OCI-LY7 (cell line): ENCODE measurements around the gene MUC5B. TPM values are rescaled to one million over a fixed set of nuclear protein-coding genes. Genes with fewer than 3 reads are reported as not detected.

Experiments
- BruUV-seq: library from RNA; stranded (reverse); fragments of 400-500 nt; replicated peaks from 2 replicates; lab custom pipeline; 2021; lab: Mats Ljungman, UMichigan
- CTCF ChIA-PET: fragments of 300-600 bp; sonication (Branson Sonifier 250); formaldehyde crosslinking; loops from one replicate; lab custom pipeline; 2022; ENCODE audit warnings: antibody characterized with exemption; ENCODE audit not compliant: unreplicated experiment; lab: Charles Lee
- POLR2A ChIA-PET: fragments of 300-600 bp; sonication (Branson Sonifier 250); formaldehyde crosslinking; loops from one replicate; lab custom pipeline; 2022; ENCODE audit warnings: antibody characterized with exemption; lab: Charles Lee
- DNase-seq: peaks from one replicate; pipeline ENCODE4 v3.0.0-alpha.2; 2015; ENCODE audit warnings: low spot score
- H2AFZ ChIP-seq: fragments of 200-600 bp; sonication (generic), shearing (Covaris generic); 2 replicates; pipeline ENCODE4 v1.6.1; 2014; ENCODE audit warnings: mild to moderate bottlenecking, antibody characterized with exemption, low read length, moderate library complexity
- H3K27ac ChIP-seq: fragments of 200-600 bp; sonication (generic); 2 replicates; pipeline ENCODE4 v1.5.1; 2014; ENCODE audit warnings: mixed run types, low read depth, mild to moderate bottlenecking, moderate library complexity, low read length, inconsistent platforms; ENCODE audit not compliant: poor library complexity, severe bottlenecking
- H3K36me3 ChIP-seq: fragments of 200-600 bp; sonication (generic); 2 replicates; pipeline ENCODE4 v1.6.1; 2014; ENCODE audit warnings: mild to moderate bottlenecking, antibody characterized with exemption, low read length, moderate library complexity, mixed read lengths; ENCODE audit not compliant: insufficient read depth
- H3K4me1 ChIP-seq: fragments of 200-600 bp; sonication (generic); 2 replicates; pipeline ENCODE4 v1.5.1; 2014; ENCODE audit warnings: mild to moderate bottlenecking, low read length; ENCODE audit not compliant: insufficient read depth, poor library complexity, severe bottlenecking
- H3K4me2 ChIP-seq: fragments of 200-600 bp; sonication (generic); 2 replicates; pipeline ENCODE4 v1.6.1; 2014; ENCODE audit warnings: mild to moderate bottlenecking, low read length
- H3K4me3 ChIP-seq: fragments of 200-600 bp; sonication (generic); 2 replicates; pipeline ENCODE4 v1.5.1; 2014; ENCODE audit warnings: mild to moderate bottlenecking, low read depth, low read length; ENCODE audit not compliant: poor library complexity, severe bottlenecking
- H3K79me2 ChIP-seq: fragments of 200-600 bp; sonication (generic); 2 replicates; pipeline ENCODE4 v1.6.1; 2016; ENCODE audit warnings: low read depth, mild to moderate bottlenecking, low read length, moderate library complexity, mixed read lengths; ENCODE audit not compliant: insufficient read depth
- H3K9me2 ChIP-seq: fragments of 200-600 bp; sonication (generic); 2 replicates; pipeline ENCODE4 v1.6.1; 2016; ENCODE audit warnings: mild to moderate bottlenecking, low read length, mixed read lengths; ENCODE audit not compliant: insufficient read depth
- H3K9me3 ChIP-seq: fragments of 200-600 bp; sonication (generic); 2 replicates; pipeline ENCODE4 v1.6.1; 2014; ENCODE audit warnings: mild to moderate bottlenecking, mixed run types, low read length, mixed read lengths
- H4K20me1 ChIP-seq: fragments of 200-600 bp; sonication (generic); 2 replicates; pipeline ENCODE4 v1.6.1; 2014; ENCODE audit warnings: mild to moderate bottlenecking, antibody characterized with exemption, low read length, moderate library complexity, mixed read lengths; ENCODE audit not compliant: insufficient read depth
- EZH2phosphoT487 ChIP-seq: fragments of 200-600 bp; sonication (generic); IDR thresholded peaks from 2 replicates; pipeline ENCODE4 v1.6.1; 2018; ENCODE audit warnings: low read depth, borderline replicate concordance, mild to moderate bottlenecking, mixed run types, antibody characterized with exemption, low read length, moderate library complexity, mixed read lengths
- intact Hi-C: fragments of 100-400 bp; cut with micrococcal nuclease; formaldehyde crosslinking; loops from one replicate; pipeline ENCODE4 v1.10.0; 2022; ENCODE audit not compliant: unreplicated experiment
- total RNA-seq, 2 experiments: library from RNA; depleted of rRNA in 1 of 2; stranded (reverse); fragments of >200 nt in 1 of 2; shearing (Covaris generic) in 1 of 2; gene quantifications; 2 replicates each; pipeline ENCODE4 v1.2.3, GENCODE V29; 2014 to 2022
- TF ChIP-seq, protein P1 (sequence below): fragments of 200-600 bp; sonication (generic); conservative IDR thresholded peaks from 2 replicates; pipeline ENCODE4 v1.5.1; 2014; ENCODE audit warnings: mild to moderate bottlenecking, antibody characterized with exemption, low read length, moderate library complexity, mixed read lengths

MUC5B gene
- total RNA-seq, 2 experiments from 2014 or later: under 0.01 TPM; not detected in 1

DNA sequence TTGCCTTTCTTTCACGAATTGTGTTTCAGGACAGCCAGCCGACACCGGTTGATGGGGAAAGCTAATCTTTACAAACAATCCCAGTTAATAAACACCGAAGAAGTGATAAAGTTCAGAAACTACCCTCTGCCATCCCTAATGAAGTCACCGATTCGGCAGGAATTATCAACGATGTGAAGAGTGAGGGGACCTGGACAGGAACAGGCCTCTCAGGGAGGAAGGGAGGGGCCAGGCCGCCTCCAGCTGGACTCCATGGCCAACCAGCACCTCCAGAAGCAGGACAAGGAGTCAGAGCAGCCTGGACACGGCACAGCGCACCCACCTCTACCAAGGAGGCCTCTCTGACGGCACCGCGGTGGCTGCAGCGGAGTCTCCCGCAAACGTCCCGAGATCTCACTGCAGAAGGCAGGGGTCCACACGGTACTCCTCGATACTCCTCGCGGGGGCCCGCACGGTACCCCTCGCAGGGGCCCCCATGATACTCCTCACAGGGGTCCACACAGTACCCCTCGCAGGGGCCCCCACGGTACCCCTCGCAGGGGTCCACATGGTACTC lies 82.7 kb downstream of the MUC5B start:
- Histone ChIP-seq H3K9me3 (no peaks in the 10 kb centered on the region), H4K20me1 (no peaks in the 10 kb centered on the region), H3K9me2 (no peaks in the 10 kb centered on the region), H3K4me3 (no peak overlapping the region), H3K36me3 (no peaks in the 10 kb centered on the region), H3K27ac (no peak overlapping the region), H3K79me2 (peaks cover 4% of the 10 kb centered on the region; the same call in 1 of the 2 replicates), H3K4me1 (peaks cover 25% of the 10 kb centered on the region), H2AFZ (no peak overlapping the region), H3K4me2 (no peak overlapping the region)
- no peak for DNase-seq
- BruUV-seq: no TSS peak
- TF ChIP-seq EZH2phosphoT487: no peak
- TF ChIP-seq, protein P1, sequence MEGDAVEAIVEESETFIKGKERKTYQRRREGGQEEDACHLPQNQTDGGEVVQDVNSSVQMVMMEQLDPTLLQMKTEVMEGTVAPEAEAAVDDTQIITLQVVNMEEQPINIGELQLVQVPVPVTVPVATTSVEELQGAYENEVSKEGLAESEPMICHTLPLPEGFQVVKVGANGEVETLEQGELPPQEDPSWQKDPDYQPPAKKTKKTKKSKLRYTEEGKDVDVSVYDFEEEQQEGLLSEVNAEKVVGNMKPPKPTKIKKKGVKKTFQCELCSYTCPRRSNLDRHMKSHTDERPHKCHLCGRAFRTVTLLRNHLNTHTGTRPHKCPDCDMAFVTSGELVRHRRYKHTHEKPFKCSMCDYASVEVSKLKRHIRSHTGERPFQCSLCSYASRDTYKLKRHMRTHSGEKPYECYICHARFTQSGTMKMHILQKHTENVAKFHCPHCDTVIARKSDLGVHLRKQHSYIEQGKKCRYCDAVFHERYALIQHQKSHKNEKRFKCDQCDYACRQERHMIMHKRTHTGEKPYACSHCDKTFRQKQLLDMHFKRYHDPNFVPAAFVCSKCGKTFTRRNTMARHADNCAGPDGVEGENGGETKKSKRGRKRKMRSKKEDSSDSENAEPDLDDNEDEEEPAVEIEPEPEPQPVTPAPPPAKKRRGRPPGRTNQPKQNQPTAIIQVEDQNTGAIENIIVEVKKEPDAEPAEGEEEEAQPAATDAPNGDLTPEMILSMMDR: no peak
- POLR2A ChIA-PET: interaction anchor here (0.5 kb wide), 1 partner anchor 613 kb away, joined by 3 read pairs; no protein-coding TSS in a partner anchor
- intact Hi-C loops: no loop called here
- CTCF ChIA-PET: no interaction called here

- no peak for DNase-seq
- Histone ChIP-seq H3K9me2 (no peaks in the 10 kb centered on the region), H3K36me3 (no peaks in the 10 kb centered on the region), H3K79me2 (peaks cover 4% of the 10 kb centered on the region; the same call in 1 of the 2 replicates), H3K9me3 (peaks cover under 1% of the 10 kb centered on the region; the same call in 1 of the 2 replicates), H3K27ac (no peak overlapping the region), H4K20me1 (no peaks in the 10 kb centered on the region), H3K4me1 (peaks cover 34% of the 10 kb centered on the region), H3K4me3 (no peak overlapping the region), H2AFZ (no peak overlapping the region), H3K4me2 (0 out of 2 replicates have a peak overlapping the region, but pooled peaks have one; percentile 91)
- BruUV-seq: no TSS peak
- intact Hi-C loops: no loop called here
- CTCF ChIA-PET: no interaction called here
- POLR2A ChIA-PET: interaction anchor here (0.5 kb wide), 1 partner anchor 613 kb away, joined by 3 read pairs; no protein-coding TSS in a partner anchor
- TF ChIP-seq EZH2phosphoT487: no peak
- TF ChIP-seq, protein P1: no peak
Observed at GRCh38 chr11:1306186-1307162, 83.6 kb downstream of the MUC5B start.
